ENCODE results near the gene ZNF644. TPM values are rescaled to one million over a fixed set of nuclear protein-coding genes. Genes with fewer than 3 reads are reported as not detected.

The ZNF644 gene
- total RNA-seq, 6 donors from 2014 or later, result 36.7 to 111 (median 42.9) TPM

- Histone ChIP-seq H3K4me1 (peaks cover 0 to 19% (median 9%) of the 10 kb centered on the region in 4 donors), H3K9me3 (no peaks in the 10 kb centered on the region), H3K4me3 (no peak overlapping the region), H3K27ac (no peak overlapping the region), H3K36me3 (peaks cover 0 to 2% (median 0%) of the 10 kb centered on the region in 4 donors), H3K27me3 (no peaks in the 10 kb centered on the region)
- ATAC-seq (ENCODE audit: low FRiP score in 2 of 2) (no peak), DNase-seq (no peak)
- 90 to 96% methylated on average over 1 of the region's 1 CpG for WGBS, 2 donors
- TF ChIP-seq EP300 (IDR thresholded peaks at IDR 0.05), result no peak
Measured at GRCh38 chr1:90994461-90994860, 27.4 kb downstream of the ZNF644 start.

- H3K27me3 ChIP-seq, result no peaks in the 10 kb centered on the region
- peaks cover 0 to 19% (median 9%) of the 10 kb centered on the region in 4 donors for H3K4me1 ChIP-seq
- peaks cover 0 to 4% (median 0%) of the 10 kb centered on the region in 4 donors for H3K9me3 ChIP-seq
- 85 to 87% methylated on average over 2 of the region's 2 CpGs for WGBS, 2 donors
- peaks cover 0 to 2% (median 0%) of the 10 kb centered on the region in 4 donors for H3K36me3 ChIP-seq
- no peak for ATAC-seq (ENCODE audit: low FRiP score in 2 of 2)
- no peak overlapping the region for H3K4me3 ChIP-seq
- no peak for DNase-seq
- H3K27ac ChIP-seq, result no peak overlapping the region
- no peak for TF ChIP-seq POLR2AphosphoS5 (IDR thresholded peaks at IDR 0.05)
Measured at GRCh38 chr1:90993245-90993644, 28.6 kb downstream of the ZNF644 start.

- no peaks in the 10 kb centered on the region for H3K27me3 ChIP-seq
- TF ChIP-seq EP300 (IDR thresholded peaks at IDR 0.05) (no peak), CTCF (IDR thresholded peaks at IDR 0.05) (no peak), POLR2A (IDR thresholded peaks at IDR 0.05) (no peak), POLR2AphosphoS5 (IDR thresholded peaks at IDR 0.05) (no peak)
- peaks cover 0 to 12% (median 9%) of the 10 kb centered on the region in 4 donors for H3K4me1 ChIP-seq
- H3K4me3 ChIP-seq, result no peak overlapping the region
- no peak for DNase-seq
- peaks cover 0 to 2% (median 0%) of the 10 kb centered on the region in 4 donors for H3K36me3 ChIP-seq
- WGBS, 2 donors, result 91 to 93% methylated on average over 4 of the region's 4 CpGs
- no peak overlapping the region for H3K27ac ChIP-seq
- no peak for ATAC-seq (ENCODE audit: low FRiP score in 2 of 2)
- H3K9me3 ChIP-seq, result peaks cover 0 to 9% (median 2%) of the 10 kb centered on the region in 4 donors
Measured at GRCh38 chr1:90990779-90991178, 31.1 kb downstream of the ZNF644 start.

- Histone ChIP-seq H3K36me3 (peaks cover 0 to 2% (median 0%) of the 10 kb centered on the region in 4 donors), H3K4me3 (no peak overlapping the region), H3K27ac (no peak overlapping the region), H3K27me3 (no peaks in the 10 kb centered on the region), H3K9me3 (peaks cover 0 to 9% (median 2%) of the 10 kb centered on the region in 4 donors), H3K4me1 (peaks cover 0 to 12% (median 9%) of the 10 kb centered on the region in 4 donors)
- ATAC-seq (ENCODE audit: low FRiP score in 2 of 2) (no peak), DNase-seq (no peak)
- TF ChIP-seq POLR2A (IDR thresholded peaks at IDR 0.05) (no peak), CTCF (IDR thresholded peaks at IDR 0.05) (no peak), EP300 (IDR thresholded peaks at IDR 0.05) (no peak), POLR2AphosphoS5 (IDR thresholded peaks at IDR 0.05) (no peak)
Measured at GRCh38 chr1:90989990-90990389, 31.8 kb downstream of the ZNF644 start.

- DNase-seq (no peak), ATAC-seq (ENCODE audit: low FRiP score in 2 of 2) (no peak)
- no peaks in the 10 kb centered on the region for H3K27me3 ChIP-seq
- no peak overlapping the region for H3K27ac ChIP-seq
- H3K4me3 ChIP-seq, result no peak overlapping the region
- H3K4me1 ChIP-seq, result peaks cover 0 to 12% (median 9%) of the 10 kb centered on the region in 4 donors
- 89 to 90% methylated on average over 4 of the region's 4 CpGs for WGBS, 2 donors
- H3K36me3 ChIP-seq, result peaks cover 0 to 2% (median 0%) of the 10 kb centered on the region in 4 donors
- H3K9me3 ChIP-seq, result peaks cover 0 to 9% (median 2%) of the 10 kb centered on the region in 4 donors
- TF ChIP-seq POLR2A (IDR thresholded peaks at IDR 0.05) (no peak), POLR2AphosphoS5 (IDR thresholded peaks at IDR 0.05) (no peak), EP300 (IDR thresholded peaks at IDR 0.05) (no peak), CTCF (IDR thresholded peaks at IDR 0.05) (no peak)
Measured at GRCh38 chr1:90989302-90989701, 32.5 kb downstream of the ZNF644 start.

GRCh38 chr1:90987841-90988240 lies 34.0 kb downstream of the ZNF644 start:
- no peak overlapping the region for H3K4me3 ChIP-seq
- TF ChIP-seq POLR2A (IDR thresholded peaks at IDR 0.05) (no peak), EP300 (IDR thresholded peaks at IDR 0.05) (no peak), CTCF (IDR thresholded peaks at IDR 0.05) (no peak), POLR2AphosphoS5 (IDR thresholded peaks at IDR 0.05) (no peak)
- no peak for ATAC-seq (ENCODE audit: low FRiP score in 2 of 2)
- peaks cover 0 to 2% (median 0%) of the 10 kb centered on the region in 4 donors for H3K36me3 ChIP-seq
- no peak for DNase-seq
- peaks cover 0 to 9% (median 2%) of the 10 kb centered on the region in 4 donors for H3K9me3 ChIP-seq
- peaks cover 0 to 12% (median 10%) of the 10 kb centered on the region in 4 donors for H3K4me1 ChIP-seq
- no peaks in the 10 kb centered on the region for H3K27me3 ChIP-seq
- WGBS, 2 donors, result 92 to 97% methylated on average over 2 of the region's 2 CpGs
- H3K27ac ChIP-seq, result no peak overlapping the region

Measured in upper lobe of left lung (tissue), 6 donors.